HG03025 (cell line): ENCODE results near the gene UQCC3.
"Not testable (repeated sequence)": the region's sequence is repeated elsewhere in the genome, so short reads cannot be mapped to it uniquely, and the experiment has no call there.

Source experiments
- ATAC-seq: cut with Tn5 transposase; IDR thresholded peaks from one replicate; pipeline ENCODE4 v1.9.1; 2021; ENCODE audit warnings: mild to moderate bottlenecking, moderate library complexity; ENCODE audit not compliant: unreplicated experiment, low FRiP score

UQCC3 gene

DNA sequence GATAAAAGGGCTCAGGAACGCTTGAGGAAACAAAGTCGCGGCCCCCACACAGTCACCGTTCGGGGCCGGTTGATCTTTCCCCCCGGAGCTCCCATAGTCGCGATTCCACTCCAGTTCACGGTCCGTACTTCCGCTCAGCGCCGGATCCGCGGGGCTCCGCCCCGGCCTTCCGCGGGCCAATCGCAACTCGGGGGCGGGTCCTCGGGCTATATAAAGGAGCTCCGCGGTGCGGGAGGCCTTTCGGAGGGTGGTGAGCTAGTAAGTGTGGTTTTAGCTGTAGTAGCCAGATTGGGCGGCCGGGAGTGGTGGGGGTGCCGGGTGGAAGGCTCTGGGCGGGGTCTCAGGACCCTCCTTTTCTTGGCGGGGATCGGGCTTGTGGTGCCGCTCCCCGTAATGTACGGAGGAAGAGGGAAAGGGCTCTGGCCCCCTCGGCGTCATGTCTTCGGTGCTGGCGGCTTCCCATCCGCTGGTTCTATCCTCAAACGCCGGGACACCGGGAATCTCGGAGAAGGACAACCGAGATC lies 6.3 kb upstream of the UQCC3 start, which contains the start of the genes C11orf98 and CSKMT:
Gene C11orf98, minus strand, starts transcription at position 136 of the 524 bp plus-strand sequence. Its CDS starts 41 bp downstream, at position 95.
Gene CSKMT, plus strand, starts transcription at position 238 of the 524 bp plus-strand sequence. CDS start 568 bp downstream, outside the sequence.
- peak; percentile 65 for ATAC-seq

DNA sequence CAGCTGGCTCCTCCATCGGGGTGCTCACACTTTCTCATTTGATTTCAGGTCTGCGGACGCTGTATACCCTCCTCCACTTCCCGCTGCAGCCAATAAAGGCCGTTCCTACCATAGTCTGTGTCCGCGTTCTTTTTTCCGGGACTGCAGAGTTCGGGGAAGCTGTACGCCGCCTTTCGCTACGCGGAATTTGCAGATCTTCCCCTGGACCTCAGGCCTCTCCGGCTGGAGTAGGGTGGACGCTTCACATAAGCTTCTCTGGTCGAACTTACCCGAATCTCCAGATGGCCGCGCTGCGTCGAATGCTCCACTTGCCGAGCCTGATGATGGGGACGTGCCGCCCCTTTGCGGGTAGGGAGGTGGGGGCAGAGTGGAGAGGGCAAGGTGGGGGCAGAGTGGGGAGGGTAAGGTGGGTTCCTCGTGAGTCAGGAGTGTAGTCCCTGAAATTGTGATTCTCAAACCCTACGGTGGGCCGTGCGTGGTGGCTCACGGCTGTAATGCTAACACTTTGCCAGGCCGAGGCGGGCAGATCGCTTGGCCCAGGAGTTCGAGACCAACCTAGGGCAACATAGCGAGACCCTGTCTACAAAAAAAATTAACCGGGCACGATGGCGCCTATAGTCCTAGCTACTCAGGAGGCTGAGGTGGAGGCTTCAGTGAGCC lies 5.7 kb upstream of the UQCC3 start:
- no peak for ATAC-seq

DNA sequence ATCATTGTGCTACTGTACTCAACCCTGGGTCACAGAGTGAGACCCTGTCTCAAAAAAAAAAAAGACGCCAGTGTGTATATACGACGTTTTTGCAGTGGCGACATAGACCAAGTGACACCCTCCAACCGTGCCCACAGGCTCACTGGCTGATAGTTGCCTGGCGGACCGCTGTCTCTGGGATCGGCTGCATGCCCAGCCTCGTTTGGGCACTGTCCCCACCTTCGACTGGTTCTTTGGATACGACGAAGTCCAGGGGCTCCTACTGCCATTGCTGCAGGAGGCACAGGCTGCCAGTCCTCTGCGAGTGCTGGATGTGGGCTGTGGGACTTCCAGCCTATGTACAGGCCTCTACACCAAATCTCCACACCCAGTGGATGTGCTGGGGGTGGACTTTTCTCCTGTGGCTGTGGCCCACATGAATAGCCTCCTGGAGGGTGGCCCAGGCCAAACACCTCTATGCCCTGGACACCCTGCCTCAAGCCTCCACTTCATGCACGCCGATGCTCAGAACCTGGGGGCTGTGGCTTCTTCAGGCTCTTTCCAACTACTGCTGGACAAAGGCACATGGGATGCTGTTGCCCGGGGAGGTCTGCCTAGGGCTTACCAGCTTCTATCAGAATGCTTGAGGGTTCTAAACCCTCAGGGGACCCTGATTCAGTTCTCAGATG lies 5.1 kb upstream of the UQCC3 start:
- no peak for ATAC-seq

DNA sequence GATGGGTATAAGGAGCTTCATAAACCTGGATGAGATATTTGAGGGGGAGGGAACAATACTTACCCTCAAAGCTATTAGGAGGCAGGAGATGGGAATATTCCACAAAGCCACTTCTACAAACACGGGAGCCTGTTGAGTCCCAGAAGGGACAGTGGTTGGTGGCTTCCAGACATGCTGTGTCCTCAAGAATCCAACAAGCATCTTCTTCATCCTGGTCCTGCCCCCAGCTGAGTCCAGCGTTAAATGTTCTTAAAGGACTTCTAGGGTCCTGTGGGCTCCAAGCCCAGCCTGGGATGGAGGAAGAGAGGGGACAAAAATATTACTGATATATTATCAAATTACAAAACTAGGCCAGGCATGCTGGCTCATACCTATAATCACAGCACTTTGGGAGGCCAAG lies 4.0 kb upstream of the UQCC3 start:
- no peak for ATAC-seq

DNA sequence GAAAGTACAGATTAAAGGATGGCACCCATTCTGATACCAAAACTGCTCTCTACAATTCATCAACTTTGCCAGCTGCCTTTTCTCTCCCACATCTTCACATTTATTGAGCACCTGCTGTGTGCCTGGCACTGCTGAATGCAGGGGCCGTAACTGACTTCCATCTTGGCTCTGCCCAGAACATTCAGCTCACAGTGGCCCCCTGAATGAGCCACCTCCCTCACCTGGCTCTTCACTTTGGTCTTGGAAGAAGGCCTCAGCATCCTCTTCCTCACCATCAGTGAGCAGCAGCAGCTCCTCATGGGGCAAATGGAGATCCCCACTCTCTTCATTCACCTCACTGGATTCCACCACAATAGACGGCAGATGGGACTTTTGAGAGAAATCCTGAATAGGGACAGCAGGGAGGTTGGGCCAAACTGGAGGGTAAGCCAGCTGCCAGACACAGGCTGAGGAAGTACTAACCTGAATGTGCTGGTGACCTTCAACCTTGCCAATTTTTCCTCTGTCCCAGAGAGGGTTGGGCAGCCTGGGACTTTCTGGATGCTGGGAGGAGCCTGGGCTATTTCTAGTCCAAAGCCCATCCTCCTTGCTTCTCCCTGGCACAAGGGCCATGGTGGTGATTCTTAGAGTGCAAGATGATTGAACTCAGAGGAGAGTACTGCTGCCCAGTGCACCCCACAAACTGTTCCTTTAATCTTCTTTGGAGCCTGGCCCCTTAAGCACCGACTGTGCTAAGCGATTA lies 1.9 kb upstream of the UQCC3 start:
- ATAC-seq = no peak

DNA sequence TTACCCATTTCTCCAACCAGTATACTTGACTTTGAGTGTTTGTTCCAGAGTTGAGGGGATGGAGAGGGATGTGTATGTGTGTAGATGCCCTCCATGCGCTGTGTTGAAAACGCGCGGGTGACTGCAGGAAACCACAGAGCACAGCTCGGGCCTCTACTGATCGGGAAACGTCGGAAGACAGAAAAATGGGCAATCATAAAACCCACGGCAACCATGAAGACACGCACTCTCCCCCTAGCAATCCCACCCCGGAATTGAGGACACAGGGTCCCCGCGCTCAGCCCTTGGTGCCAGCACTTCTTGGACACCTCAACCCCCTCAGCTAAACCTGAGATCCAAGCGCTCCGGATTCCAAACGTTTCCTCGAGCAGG lies 251 bp upstream of the UQCC3 start:
- ATAC-seq = peak; percentile 3

DNA sequence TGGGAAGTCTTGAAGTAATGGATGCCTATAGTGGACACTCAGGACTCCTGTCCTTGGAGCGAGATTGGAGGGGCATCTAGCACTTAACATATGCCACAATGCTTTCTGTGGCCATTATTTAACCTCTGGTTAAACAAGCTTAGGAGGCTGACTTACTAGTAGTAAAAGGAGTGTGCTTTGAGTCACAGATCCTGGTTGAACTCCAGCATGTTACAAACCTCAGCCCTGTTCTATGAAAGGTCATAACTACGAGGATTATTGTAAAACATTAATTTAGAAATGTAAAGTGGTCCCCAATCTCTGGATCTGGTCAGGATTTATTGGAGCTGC lies 1.7 kb downstream of the UQCC3 start:
- no peak for ATAC-seq

DNA sequence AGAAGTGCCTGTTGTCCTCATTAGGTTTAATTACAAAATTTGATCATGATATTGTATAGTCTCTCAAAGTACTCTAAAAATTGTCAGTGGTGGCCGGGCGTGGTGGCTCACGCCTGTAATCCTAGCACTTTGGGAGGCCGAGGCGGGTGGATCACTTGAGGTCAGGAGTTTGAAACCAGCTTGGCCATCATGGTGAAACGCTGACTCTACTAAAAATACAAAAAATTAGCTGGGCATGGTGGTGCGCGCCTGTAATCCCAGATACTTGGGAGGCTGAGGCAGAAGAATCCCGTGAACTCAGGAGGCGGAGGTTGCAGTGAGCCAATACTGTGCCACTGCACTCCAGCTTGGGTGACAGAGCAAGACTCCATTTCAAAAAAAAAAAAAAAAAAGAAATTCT lies 3.9 kb downstream of the UQCC3 start:
- ATAC-seq = not testable (repeated sequence)

DNA sequence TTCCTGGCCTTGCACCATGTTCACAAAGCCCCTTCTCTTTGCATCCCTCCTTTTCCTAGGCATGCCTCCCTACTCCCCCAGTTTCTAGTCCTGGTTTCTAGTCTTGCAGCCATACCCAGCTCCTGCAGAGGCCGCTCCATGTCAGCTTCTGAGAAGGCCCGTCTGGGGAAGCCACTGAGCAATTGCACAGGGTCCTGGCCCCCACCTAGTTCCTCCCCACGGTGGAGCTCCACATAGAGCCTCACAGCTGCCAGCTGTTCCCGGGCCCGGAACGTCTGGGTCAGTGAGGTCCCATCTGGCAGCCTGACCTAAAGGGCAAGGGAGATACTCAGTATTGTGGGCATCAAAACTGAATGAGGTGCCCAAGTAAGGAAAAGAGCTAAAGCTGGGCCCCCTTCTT lies 5.2 kb downstream of the UQCC3 start:
- no peak for ATAC-seq

DNA sequence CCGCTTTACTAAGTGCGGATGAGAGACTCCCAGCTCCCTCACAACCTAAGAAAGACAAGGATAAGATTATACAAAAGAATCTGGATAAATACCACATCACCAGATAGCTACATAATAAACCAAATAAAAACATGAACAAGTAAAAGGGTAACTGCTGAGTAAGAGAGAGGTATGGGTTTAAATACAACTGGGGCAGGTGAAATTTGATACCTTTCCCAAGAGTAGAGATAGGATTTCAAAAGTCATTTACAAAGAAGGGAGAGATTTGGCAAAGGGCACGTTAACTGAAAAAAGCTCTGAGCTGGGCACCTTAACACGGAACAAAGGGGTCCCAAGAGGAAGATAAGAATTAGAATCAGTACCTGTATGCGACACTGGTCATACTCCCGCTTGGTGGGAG lies 5.7 kb downstream of the UQCC3 start:
- no peak for ATAC-seq

DNA sequence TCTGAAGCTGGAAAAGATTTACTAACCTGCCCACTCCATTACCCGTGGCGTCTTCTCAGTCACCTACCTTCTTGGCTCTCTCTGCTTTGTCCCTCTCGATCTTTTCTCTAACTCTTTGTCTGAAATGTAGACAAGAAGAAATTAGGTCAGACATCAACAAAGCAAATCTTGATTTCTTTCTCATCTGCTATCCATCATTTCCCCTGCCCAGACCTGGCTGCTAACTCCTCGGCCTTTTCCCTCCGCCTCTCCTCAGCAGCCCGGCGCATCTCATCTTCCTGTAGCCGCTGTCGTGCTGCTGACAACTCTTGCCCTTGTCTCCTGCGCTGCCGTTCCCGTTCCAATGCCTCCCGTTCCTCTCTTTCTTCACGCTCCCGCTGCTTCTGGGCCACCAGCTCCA lies 6.2 kb downstream of the UQCC3 start:
- no peak for ATAC-seq

DNA sequence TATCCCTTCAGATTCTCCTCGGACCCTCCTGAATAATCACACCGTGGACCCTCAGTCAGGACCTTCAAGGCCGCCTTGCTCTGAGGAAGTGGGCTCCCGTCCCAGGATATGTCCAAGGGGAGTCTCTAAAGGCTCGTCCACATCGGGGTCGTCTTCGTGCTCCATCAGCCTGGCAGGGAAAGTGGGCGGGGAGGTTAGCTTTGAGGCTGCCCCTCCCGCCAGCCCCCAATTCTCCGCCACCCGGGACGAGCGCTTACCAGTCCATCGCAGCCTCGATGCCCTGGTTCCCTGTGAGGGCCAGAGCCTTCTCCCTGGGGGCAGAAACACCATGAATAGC lies 6.9 kb downstream of the UQCC3 start:
- no peak for ATAC-seq

DNA sequence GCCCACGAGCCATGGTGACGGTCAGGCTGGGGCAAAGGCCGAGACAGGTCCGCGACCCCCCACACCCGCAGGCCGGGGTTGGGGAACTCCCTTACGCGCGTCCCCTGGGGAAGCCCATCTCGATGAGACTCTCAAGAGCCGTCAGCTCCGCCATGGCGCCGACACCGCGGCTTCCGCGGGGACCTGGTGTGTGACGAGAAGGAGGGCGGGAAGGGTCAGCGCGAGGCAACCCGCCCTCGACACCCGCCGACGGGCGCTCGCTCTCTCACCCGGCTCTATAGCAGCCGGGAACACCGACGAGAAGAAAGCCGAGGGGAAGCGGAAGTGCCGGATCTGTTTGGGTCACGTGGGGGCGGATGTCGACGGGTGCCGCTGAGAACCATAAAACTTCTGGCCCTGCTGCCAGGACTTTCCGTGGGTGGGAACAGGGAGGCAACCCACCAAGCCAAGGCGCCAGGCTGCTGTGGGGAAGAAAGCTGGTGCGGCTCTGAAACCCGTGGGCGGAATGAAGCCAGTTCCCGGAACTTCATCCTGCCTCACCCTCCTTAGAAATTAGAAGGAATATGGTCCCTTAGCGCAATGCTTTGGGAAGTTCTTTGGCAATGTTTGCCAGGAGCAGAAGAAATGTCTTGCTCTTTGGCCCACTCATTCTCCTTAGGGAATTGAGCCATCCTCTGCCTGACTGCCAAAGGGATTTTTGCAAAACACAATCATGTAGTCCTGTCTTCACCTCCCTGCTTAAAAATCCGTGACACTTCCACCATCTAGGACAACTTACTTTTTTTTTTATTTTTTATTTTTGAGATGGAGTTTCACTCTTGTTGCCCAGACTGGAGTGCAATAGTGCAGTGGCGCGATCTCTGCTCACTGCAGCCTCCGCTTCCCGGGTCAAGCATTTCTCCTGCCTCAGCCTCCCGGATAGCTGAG lies 7.6 kb downstream of the UQCC3 start, which contains the start of gene UBXN1:
Gene UBXN1, minus strand, starts transcription at position 304 of the 927 bp plus-strand sequence. Its CDS starts 150 bp downstream, at position 154.
- ATAC-seq = no peak

DNA sequence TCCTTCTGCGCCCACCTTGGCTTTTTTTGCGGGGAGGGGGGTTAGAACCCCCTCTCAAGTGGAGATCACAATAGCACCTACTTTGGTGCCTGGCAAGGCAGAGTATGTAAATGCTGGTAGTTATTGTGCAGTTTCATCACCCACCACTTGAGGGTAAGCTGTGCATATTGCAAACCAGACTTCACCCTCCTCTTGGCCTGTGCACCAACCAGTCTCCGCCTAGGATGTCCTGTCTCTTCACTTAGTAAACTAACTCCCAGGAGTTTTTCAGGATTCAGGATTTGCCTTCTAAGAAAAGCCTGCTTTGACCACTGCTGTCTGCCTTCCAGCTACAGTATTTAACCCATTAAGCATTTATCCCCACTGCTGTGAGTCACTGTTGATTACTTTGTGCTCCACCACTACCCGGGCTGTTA lies 9.4 kb downstream of the UQCC3 start:
- ATAC-seq = no peak

DNA sequence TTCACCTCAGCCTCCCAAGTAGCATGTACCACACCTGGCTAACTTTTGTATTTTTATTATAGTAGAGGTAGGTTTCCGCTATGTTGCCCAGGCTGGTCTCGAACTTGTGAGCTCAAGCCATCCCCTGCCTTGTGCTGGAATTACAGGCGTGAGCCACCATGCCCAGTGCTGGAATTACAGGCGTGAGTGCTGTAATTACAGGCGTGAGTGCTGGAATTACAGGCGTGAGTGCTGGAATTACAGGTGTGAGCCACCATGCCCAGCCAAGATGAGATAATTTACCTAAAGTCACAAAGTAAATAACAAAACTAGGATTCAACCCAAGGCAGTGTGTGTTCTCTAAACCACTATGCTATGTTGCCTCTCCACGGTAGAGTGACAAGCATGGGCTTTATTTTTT lies 11.0 kb downstream of the UQCC3 start:
- no peak for ATAC-seq

DNA sequence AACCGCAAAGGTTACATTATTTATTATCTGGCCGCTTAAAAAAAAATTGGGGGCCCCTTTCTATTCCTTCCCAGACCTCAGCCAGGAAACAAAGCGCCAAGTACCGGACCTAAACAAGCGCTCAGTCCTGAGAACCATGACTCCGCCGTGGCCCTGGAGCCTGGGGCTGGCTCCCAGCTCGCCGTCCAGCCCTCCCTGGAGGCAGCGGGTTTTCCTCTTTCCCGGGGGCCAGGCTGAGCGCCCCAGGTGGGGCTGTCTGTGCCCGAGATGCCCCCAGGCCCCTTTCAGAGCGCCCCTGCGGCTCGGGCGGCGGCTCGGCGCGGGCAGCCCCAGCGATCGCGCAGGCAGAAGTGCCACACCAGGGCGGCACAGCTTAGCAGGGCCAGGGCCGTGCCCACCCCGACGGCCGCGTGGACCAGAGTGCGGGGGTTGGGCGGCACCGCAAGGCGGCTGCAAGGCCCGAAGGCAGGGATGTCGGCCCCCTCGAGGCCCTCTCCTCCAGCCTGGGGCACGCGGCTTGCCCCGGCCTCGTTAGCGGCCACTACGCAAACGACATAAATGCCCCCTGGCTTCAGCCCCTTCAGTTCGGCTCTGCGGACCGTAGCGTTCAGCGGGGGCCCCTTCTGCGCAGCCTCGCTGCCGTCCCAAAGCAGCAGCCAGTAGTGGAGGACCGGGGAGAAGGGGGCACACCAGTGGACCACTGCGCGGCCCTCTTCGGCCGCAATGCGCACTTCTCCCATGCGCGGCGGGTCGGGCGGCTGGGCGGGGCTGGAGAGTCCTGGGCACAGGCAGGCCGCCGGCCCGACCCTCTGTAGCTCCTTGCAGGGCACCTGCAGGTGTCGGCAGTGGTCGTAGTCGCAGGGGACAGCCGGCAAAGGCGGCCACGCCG lies 16.3 kb downstream of the UQCC3 start:
- no peak for ATAC-seq

DNA sequence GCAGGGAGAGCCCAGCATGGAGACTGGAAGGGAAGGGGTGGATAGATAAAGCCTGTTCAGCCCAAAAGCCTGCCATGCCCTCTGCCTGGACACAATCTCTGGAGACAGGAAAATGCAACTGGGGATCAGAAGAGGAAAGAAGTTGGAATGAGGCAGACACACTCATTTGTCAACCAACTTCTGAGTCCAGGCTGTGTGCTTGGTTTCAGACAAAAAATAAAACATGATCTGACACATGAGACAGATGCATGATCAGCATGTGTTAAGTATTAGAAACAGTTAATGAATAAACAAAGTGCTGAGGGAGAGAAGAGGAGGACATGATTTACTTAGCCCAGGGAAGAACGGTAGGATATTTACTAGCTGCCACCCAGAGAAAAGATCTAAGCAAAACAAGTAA lies 17.0 kb downstream of the UQCC3 start:
- ATAC-seq = no peak

DNA sequence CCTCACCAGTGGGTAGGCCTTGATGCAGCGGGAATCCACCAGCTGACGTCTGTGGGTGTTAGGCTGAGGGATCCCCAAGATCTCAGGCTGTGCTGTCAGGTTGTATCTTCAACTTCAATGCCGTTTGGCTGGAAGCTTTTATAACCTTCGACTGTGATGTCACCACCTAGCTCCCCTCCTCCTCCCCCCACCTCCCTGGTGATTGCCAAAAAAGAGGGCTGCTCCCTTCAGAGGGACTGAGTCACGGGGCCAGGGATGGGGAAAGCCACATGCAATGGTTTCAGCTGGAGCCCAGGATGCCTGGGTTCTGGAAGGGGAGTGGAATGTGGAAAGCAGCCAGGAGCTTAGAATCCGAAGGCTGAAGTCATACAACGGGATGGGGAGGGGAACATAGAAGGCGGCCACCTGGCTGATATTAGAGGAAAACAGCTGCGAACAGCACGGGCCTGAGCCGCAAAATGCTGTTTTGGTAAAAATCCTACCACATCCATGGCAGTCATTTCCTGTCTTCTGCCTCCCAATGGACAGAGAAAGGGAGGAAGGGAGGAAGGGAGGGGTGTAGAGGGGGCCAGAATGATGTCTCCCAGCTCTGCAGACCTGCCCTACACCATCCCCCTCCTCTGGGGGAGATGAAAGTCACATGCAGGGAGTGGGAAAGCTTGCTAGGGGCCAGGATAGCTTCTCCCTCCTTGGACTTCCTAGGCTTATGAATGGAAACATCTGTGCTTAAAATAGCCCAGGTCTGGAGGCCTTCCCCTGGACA lies 18.1 kb downstream of the UQCC3 start, which contains the start of gene LRRN4CL:
Gene LRRN4CL, minus strand, starts transcription at position 110 of the 763 bp plus-strand sequence. CDS start 1,022 bp downstream, outside the sequence.
- no peak for ATAC-seq
